ENCODE results near the gene NCDN. TPM values are rescaled to one million over a fixed set of nuclear protein-coding genes. Genes with fewer than 3 reads are reported as not detected.

Gene NCDN
- total RNA-seq, 2 donors from 2014 or later = 14.3 to 20.1 TPM

DNA sequence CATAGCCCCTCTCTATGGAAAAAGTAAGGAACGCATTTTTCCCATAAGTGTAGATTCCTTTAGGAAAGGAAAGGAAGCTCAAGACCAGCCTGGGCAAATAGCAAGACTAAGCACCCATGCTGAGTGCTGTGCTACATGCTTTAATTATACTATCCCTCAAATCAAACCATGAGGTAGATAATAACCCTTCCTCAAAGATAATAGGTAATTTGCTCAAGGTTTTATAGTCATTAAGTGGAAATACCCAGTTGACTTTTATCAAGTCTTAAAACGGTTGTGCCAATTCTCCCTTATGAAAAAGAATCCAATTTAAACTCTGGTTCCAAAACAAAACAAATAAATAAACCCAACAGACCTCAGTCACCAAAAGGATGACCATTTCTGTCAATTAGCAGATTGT lies 3.7 kb upstream of the NCDN start:
- H3K36me3 ChIP-seq (replicated peaks in 1 of 2; ENCODE audit: insufficient read depth in 1 of 2, low read depth in 2 of 2) = peaks cover 0 to 7% of the 10 kb centered on the region in 2 donors
- peak overlapping the region in 3 of 4 donors; percentile 1 to 99 (median 92) for H3K27ac ChIP-seq
- peaks cover 60% of the 10 kb centered on the region for H3K4me1 ChIP-seq
- TF ChIP-seq CTCF (IDR thresholded peaks at IDR 0.05) = no peak
- no peak for TF ChIP-seq POLR2A (IDR thresholded peaks at IDR 0.05)
- 39% methylated on average over 2 of the region's 2 CpGs for WGBS, 2 donors
- intact Hi-C loops (cut with DNase I) = no loop called here
- no peak overlapping the region for H3K4me3 ChIP-seq
- ATAC-seq = no peak
- H3K27me3 ChIP-seq = no peaks in the 10 kb centered on the region
- H3K9me3 ChIP-seq = no peaks in the 10 kb centered on the region
- no peak for DNase-seq

DNA sequence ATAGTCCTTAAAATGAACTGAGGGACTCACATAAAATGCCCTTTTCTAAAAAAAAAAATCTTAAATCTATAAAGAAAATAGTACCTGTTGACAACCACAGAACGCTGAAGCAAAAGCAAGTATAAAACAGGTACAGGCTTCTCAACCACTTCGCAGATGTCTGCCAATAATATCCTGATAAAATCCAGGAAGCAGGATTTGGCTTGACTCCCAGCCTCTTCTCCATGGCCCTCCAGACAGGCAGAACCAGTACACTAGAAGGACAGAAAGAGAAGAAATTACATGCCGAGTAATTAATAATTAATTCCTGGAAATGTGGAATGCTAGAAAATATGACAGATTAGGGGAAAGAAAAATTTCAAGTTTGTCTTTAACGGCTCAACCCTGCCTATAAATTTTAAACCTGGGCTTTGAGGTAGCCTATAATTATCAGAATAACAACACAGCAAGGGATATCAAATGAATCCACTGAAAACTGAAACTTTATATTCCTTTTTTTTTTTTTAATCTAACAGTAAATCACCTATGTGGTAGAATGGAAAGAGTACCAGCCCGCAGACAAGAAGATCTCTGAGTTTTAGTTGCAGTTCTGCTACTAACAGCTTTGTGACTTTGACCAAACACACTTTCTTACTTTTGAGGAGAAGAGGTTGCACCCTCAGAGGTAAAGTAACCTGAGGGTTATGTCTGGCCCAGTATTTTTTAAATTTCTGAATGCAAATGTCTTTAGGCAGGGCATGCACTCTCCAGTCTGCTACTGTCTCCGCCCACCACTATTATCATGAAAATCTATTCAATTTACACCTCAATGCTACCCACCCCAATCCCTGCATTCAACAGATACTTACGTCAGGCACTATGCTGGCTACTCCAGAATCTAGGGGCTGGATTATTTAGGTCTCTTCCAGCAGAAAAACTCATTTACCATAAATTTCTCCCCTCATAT lies 3.1 kb upstream of the NCDN start:
- Histone ChIP-seq H3K27ac (peak overlapping the region in 3 of 4 donors; percentile 92 to 99 (median 97)), H3K27me3 (no peaks in the 10 kb centered on the region), H3K9me3 (no peaks in the 10 kb centered on the region), H3K36me3 (replicated peaks in 1 of 2; ENCODE audit: insufficient read depth in 1 of 2, low read depth in 2 of 2) (peaks cover 0 to 6% of the 10 kb centered on the region in 2 donors), H3K4me1 (peaks cover 65% of the 10 kb centered on the region), H3K4me3 (no peak overlapping the region)
- ATAC-seq (no peak), DNase-seq (peak; percentile 72 to 84 (median 76))
- intact Hi-C loops (cut with DNase I) = no loop called here
- TF ChIP-seq POLR2A (IDR thresholded peaks at IDR 0.05) (no peak), CTCF (IDR thresholded peaks at IDR 0.05) (no peak)
- 25 to 29% methylated on average over 7 of the region's 7 CpGs for WGBS, 2 donors

DNA sequence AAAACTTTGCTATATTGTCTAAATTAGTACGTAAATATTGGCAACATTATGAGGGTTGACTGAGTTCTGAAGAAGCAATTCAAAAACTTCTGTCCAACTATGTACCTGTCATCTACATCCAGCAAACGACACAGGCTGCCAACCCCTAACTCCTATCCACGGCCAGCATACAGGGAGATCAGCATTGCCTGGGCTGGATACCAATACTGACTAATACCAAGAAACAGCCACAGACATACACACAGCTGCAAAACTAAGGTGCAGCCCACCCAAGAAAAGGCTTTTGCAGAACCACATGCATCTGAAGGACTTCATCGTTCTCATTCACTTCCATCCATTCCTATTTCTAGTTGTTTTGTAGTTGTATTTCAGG lies 2.4 kb upstream of the NCDN start:
- Histone ChIP-seq H3K4me3 (no peak overlapping the region), H3K27ac (peak overlapping the region; percentile 92 to 99 (median 98)), H3K9me3 (no peaks in the 10 kb centered on the region), H3K4me1 (peaks cover 63% of the 10 kb centered on the region), H3K36me3 (replicated peaks in 1 of 2; ENCODE audit: insufficient read depth in 1 of 2, low read depth in 2 of 2) (peaks cover 0 to 6% of the 10 kb centered on the region in 2 donors), H3K27me3 (no peaks in the 10 kb centered on the region)
- intact Hi-C loops (cut with DNase I) = no loop called here
- DNase-seq (no peak), ATAC-seq (no peak)
- 30% methylated on average over 4 of the region's 4 CpGs for WGBS, 2 donors
- no peak for TF ChIP-seq POLR2A (IDR thresholded peaks at IDR 0.05)
- TF ChIP-seq CTCF (IDR thresholded peaks at IDR 0.05) = no peak

DNA sequence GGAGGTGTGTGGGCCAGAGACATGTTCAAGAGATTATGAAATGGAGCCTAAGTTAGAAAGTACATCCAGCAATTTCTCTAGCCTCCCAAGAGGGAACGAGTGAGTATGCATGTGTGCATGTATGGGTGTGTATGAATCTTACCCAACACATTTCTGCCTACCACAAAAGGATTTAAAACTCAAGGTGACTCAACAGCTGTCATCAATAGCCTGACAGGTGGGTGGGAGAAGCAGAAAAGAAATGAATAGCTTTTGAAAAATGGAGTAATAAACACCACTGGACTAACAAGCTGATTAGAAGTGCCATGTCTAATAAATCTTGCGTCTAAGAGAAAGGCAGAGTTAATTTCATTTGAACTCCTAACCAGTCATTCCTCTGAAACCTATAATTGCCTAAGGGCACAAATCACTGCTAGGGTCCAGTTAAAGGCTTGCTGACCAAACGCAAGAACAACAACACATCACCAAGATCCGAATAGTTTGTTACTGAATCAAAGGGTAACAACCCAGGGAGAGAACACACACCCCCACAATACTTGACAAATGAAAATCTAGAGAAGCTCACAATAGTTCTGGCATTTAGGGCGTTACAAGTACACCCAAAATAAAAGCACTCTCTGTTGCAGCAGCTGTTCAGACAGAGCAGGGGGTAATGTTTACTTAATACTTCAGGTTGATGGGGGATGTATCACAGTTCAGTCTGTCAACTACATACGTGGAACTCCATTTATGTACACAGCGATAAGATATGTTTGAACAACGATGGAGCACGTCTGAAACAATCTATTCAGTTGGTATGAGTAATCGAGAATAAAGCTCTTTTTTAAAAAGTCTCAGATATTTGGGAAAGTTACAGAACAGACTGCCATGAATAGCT lies 1.8 kb upstream of the NCDN start:
- WGBS, 2 donors = 6 to 16% methylated on average over 10 of the region's 10 CpGs
- DNase-seq = peak in 1 of 4 donors; percentile 64
- intact Hi-C loops (cut with DNase I) = no loop called here
- peaks cover 0 to 4% of the 10 kb centered on the region in 2 donors for H3K36me3 ChIP-seq (replicated peaks in 1 of 2; ENCODE audit: insufficient read depth in 1 of 2, low read depth in 2 of 2)
- H3K9me3 ChIP-seq = no peaks in the 10 kb centered on the region
- TF ChIP-seq CTCF (IDR thresholded peaks at IDR 0.05) = no peak
- no peak for TF ChIP-seq POLR2A (IDR thresholded peaks at IDR 0.05)
- peak; percentile 50 for ATAC-seq
- H3K27ac ChIP-seq = peak overlapping the region; percentile 92 to 99 (median 98)
- no peak overlapping the region for H3K4me3 ChIP-seq
- no peaks in the 10 kb centered on the region for H3K27me3 ChIP-seq
- H3K4me1 ChIP-seq = peaks cover 68% of the 10 kb centered on the region
